Astrocyte (in vitro differentiated cells and primary cell): ENCODE data around the gene LRMDA. TPM values are rescaled to one million over a fixed set of nuclear protein-coding genes. Genes with fewer than 3 reads are reported as not detected.

Experiments used
- DNase-seq: peaks from one replicate; pipeline ENCODE4 v3.0.0-alpha.2; 2010; ENCODE audit warnings: low read depth
- FAIRE-seq: peaks from 2 replicates; lab custom pipeline; 2011; peaks lifted over from hg19 to GRCh38; lab: Jason Lieb, UNC
- H2AFZ ChIP-seq: 2 replicates; pipeline ENCODE4 v1.6.0; 2012; ENCODE audit warnings: low read depth, low read length, inconsistent platforms
- H3K27ac ChIP-seq: 2 replicates; pipeline ENCODE4 v1.5.1; 2011; ENCODE audit warnings: low read depth, low read length, inconsistent platforms
- H3K27me3 ChIP-seq: 2 replicates; pipeline ENCODE4 v1.6.0; 2011; ENCODE audit warnings: low read length, inconsistent platforms; ENCODE audit not compliant: insufficient read depth
- H3K36me3 ChIP-seq: 2 replicates; pipeline ENCODE4 v1.5.1; 2011; ENCODE audit warnings: low read length, inconsistent platforms; ENCODE audit not compliant: insufficient read depth
- H3K4me1 ChIP-seq: 2 replicates; pipeline ENCODE4 v1.5.1; 2011; ENCODE audit warnings: low read length, inconsistent platforms; ENCODE audit not compliant: insufficient read depth
- H3K4me2 ChIP-seq: 2 replicates; pipeline ENCODE4 v1.6.0; 2012; ENCODE audit warnings: low read length, inconsistent platforms
- H3K4me3 ChIP-seq: 2 replicates; pipeline ENCODE4 v1.5.1; 2011; ENCODE audit warnings: low read depth, mild to moderate bottlenecking, low read length, inconsistent platforms; ENCODE audit not compliant: insufficient read depth
- H3K79me2 ChIP-seq: 2 replicates; pipeline ENCODE4 v1.6.0; 2012; ENCODE audit warnings: mild to moderate bottlenecking, low read length, inconsistent platforms; ENCODE audit not compliant: insufficient read depth
- H3K9ac ChIP-seq: 2 replicates; pipeline ENCODE4 v1.6.0; 2012; ENCODE audit warnings: mild to moderate bottlenecking, low read length, inconsistent platforms
- H3K9me3 ChIP-seq: 2 replicates; pipeline ENCODE4 v1.5.1; 2012; ENCODE audit warnings: low read depth, mild to moderate bottlenecking, low read length, inconsistent platforms; ENCODE audit not compliant: insufficient read depth
- H4K20me1 ChIP-seq: 2 replicates; pipeline ENCODE4 v1.6.0; 2012; ENCODE audit warnings: low read length, inconsistent platforms; ENCODE audit not compliant: insufficient read depth
- H3K27ac Mint-ChIP-seq: one replicate; pipeline ENCODE4 v1.8.0; 2021; ENCODE audit warnings: mild to moderate bottlenecking, mixed read lengths; ENCODE audit not compliant: unreplicated experiment
- H3K27me3 Mint-ChIP-seq: one replicate; pipeline ENCODE4 v1.8.0; 2021; ENCODE audit warnings: low read depth, mixed read lengths; ENCODE audit not compliant: unreplicated experiment
- H3K36me3 Mint-ChIP-seq: one replicate; pipeline ENCODE4 v1.8.0; 2021; ENCODE audit warnings: low read depth, mixed read lengths; ENCODE audit not compliant: unreplicated experiment
- H3K4me1 Mint-ChIP-seq: one replicate; pipeline ENCODE4 v1.8.0; 2021; ENCODE audit warnings: low read depth, mixed read lengths; ENCODE audit not compliant: unreplicated experiment
- H3K4me3 Mint-ChIP-seq: one replicate; pipeline ENCODE4 v1.8.0; 2021; ENCODE audit warnings: mild to moderate bottlenecking, moderate library complexity, mixed read lengths; ENCODE audit not compliant: unreplicated experiment
- H3K9me3 Mint-ChIP-seq: one replicate; pipeline ENCODE4 v1.8.0; 2021; ENCODE audit warnings: mild to moderate bottlenecking, mixed read lengths; ENCODE audit not compliant: unreplicated experiment
- EZH2 ChIP-seq: IDR thresholded peaks from 2 replicates; pipeline ENCODE4 v1.6.1; 2012; ENCODE audit warnings: mild to moderate bottlenecking, low read length, inconsistent platforms; ENCODE audit not compliant: insufficient read depth
- total RNA-seq: library from RNA; stranded (reverse); gene quantifications from 2 replicates; pipeline ENCODE4 v1.2.1, GENCODE V29; 2021
- TF ChIP-seq, protein P1 (sequence below): IDR thresholded peaks from 2 replicates; pipeline ENCODE4 v1.5.1; 2011; ENCODE audit warnings: low read depth, mild to moderate bottlenecking, inconsistent platforms, low read length, moderate library complexity; ENCODE audit not compliant: insufficient read depth

Gene LRMDA
- total RNA-seq, 1 donor from 2014 or later = 2.7 TPM

DNA sequence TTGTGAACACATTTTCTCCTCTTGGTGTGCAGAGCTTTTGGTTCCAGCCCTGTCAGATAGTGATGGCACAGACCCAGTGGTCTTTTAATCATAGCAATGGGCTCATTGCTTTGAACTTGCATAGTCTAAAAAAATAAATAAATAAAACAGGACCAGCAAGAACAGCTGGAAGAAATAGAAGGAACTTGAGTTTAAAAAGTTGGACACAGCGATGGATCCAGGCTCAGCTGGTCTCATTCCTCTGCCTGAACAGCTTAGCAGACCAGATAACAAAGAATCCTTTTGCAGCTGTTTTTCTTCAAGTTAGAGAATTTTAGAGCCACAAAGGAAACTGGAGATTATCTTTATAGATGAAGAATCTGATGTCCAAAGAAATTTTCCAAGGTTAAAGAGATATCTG is 1005.6 kb downstream of the LRMDA start:
- no peak overlapping the region for H3K27ac Mint-ChIP-seq
- H3K27me3 ChIP-seq = no peaks in the 10 kb centered on the region
- H3K36me3 Mint-ChIP-seq = no peaks in the 10 kb centered on the region
- peaks cover 16% of the 10 kb centered on the region for H3K4me1 Mint-ChIP-seq
- no peak overlapping the region for H3K4me2 ChIP-seq
- H2AFZ ChIP-seq = no peak overlapping the region
- DNase-seq = no peak
- TF ChIP-seq EZH2 = no peak
- TF ChIP-seq, protein P1, sequence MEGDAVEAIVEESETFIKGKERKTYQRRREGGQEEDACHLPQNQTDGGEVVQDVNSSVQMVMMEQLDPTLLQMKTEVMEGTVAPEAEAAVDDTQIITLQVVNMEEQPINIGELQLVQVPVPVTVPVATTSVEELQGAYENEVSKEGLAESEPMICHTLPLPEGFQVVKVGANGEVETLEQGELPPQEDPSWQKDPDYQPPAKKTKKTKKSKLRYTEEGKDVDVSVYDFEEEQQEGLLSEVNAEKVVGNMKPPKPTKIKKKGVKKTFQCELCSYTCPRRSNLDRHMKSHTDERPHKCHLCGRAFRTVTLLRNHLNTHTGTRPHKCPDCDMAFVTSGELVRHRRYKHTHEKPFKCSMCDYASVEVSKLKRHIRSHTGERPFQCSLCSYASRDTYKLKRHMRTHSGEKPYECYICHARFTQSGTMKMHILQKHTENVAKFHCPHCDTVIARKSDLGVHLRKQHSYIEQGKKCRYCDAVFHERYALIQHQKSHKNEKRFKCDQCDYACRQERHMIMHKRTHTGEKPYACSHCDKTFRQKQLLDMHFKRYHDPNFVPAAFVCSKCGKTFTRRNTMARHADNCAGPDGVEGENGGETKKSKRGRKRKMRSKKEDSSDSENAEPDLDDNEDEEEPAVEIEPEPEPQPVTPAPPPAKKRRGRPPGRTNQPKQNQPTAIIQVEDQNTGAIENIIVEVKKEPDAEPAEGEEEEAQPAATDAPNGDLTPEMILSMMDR = no peak
- no peaks in the 10 kb centered on the region for H3K79me2 ChIP-seq
- no peak overlapping the region for H3K4me3 ChIP-seq
- no peaks in the 10 kb centered on the region for H3K36me3 ChIP-seq
- no peak for FAIRE-seq
- peaks cover 9% of the 10 kb centered on the region for H3K4me1 ChIP-seq
- H3K9me3 ChIP-seq = no peaks in the 10 kb centered on the region
- H3K27ac ChIP-seq = no peak overlapping the region
- peaks cover 8% of the 10 kb centered on the region for H3K9me3 Mint-ChIP-seq
- no peaks in the 10 kb centered on the region for H4K20me1 ChIP-seq
- H3K9ac ChIP-seq = no peak overlapping the region
- H3K27me3 Mint-ChIP-seq = peaks cover 5% of the 10 kb centered on the region
- no peak overlapping the region for H3K4me3 Mint-ChIP-seq

DNA sequence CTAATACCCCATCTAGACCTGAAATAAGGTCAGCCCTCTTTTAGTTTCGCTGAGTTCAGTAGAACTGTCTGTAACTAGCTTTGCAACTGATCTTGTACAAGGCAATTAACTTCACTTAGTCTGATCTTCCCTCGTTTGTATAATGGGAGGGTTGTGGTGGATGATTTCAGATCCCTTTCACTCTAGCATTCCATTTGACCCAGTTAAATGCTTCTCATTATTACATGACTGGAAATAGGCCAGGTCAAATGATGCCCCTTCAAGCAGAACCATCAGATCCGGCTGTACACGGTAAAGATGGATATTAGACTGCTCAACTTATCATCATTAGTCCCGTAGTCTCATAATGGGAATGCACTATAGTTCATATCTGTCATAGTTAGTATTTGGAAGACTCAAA is 1009.0 kb downstream of the LRMDA start:
- Mint-ChIP-seq H3K36me3 (no peaks in the 10 kb centered on the region), H3K9me3 (peaks cover 8% of the 10 kb centered on the region), H3K4me3 (no peak overlapping the region), H3K4me1 (peaks cover 12% of the 10 kb centered on the region), H3K27ac (no peak overlapping the region), H3K27me3 (peaks cover 5% of the 10 kb centered on the region)
- no peak overlapping the region for H3K4me3 ChIP-seq
- H3K9ac ChIP-seq = no peak overlapping the region
- H3K79me2 ChIP-seq = no peaks in the 10 kb centered on the region
- H3K27ac ChIP-seq = no peak overlapping the region
- no peaks in the 10 kb centered on the region for H3K36me3 ChIP-seq
- H3K4me1 ChIP-seq = no peaks in the 10 kb centered on the region
- H2AFZ ChIP-seq = no peak overlapping the region
- H3K9me3 ChIP-seq = no peaks in the 10 kb centered on the region
- DNase-seq = no peak
- no peak overlapping the region for H3K4me2 ChIP-seq
- H3K27me3 ChIP-seq = no peaks in the 10 kb centered on the region
- FAIRE-seq = no peak
- TF ChIP-seq EZH2 = no peak
- TF ChIP-seq, protein P1 = no peak
- H4K20me1 ChIP-seq = no peaks in the 10 kb centered on the region

DNA sequence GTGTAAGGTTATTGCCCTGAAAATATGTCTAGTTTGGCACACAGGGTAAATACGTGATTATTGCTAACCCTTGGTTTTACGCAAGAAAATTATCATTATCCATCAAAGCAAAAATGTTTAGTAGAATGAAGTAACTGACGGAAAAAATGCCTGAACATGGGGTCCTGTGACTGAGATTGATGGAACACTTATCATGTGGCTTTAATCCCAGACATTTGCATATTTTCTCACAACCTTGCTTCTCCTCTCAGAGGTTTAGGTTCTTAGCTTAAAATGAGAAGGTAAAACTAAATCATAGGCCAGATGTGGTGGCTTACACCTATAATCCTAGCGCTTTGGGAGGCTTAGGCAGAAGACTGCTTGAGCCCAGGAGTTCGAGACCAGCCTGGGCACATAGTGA is 1010.7 kb downstream of the LRMDA start:
- H3K36me3 ChIP-seq = no peaks in the 10 kb centered on the region
- H3K9me3 ChIP-seq = no peaks in the 10 kb centered on the region
- no peak overlapping the region for H3K27ac ChIP-seq
- no peaks in the 10 kb centered on the region for H3K4me1 ChIP-seq
- no peak overlapping the region for H3K4me2 ChIP-seq
- peak; percentile 67 for DNase-seq
- no peaks in the 10 kb centered on the region for H3K79me2 ChIP-seq
- Mint-ChIP-seq H3K27me3 (peaks cover 5% of the 10 kb centered on the region), H3K27ac (no peak overlapping the region), H3K4me1 (peaks cover 12% of the 10 kb centered on the region), H3K9me3 (peaks cover 8% of the 10 kb centered on the region), H3K4me3 (no peak overlapping the region), H3K36me3 (no peaks in the 10 kb centered on the region)
- H2AFZ ChIP-seq = no peak overlapping the region
- H3K9ac ChIP-seq = no peak overlapping the region
- H4K20me1 ChIP-seq = no peaks in the 10 kb centered on the region
- TF ChIP-seq, protein P1 = no peak
- TF ChIP-seq EZH2 = no peak
- no peak for FAIRE-seq
- H3K27me3 ChIP-seq = no peaks in the 10 kb centered on the region
- no peak overlapping the region for H3K4me3 ChIP-seq
